ENCODE measurements around the gene ZNF784.
"Not testable (repeated sequence)": the region's sequence is repeated elsewhere in the genome, so short reads cannot be mapped to it uniquely, and the experiment has no call there.

ZNF784 gene

GRCh38 chr19:55578761-55579747 lies 45.3 kb downstream of the ZNF784 start:
- no peak for TF ChIP-seq POLR2A (IDR thresholded peaks at IDR 0.05; ENCODE audit: low read depth, low read length)
- DNase-seq (ENCODE audit: insufficient read length, low spot score) (no peak), FAIRE-seq (no peak)

GRCh38 chr19:55578031-55578760 lies 46.2 kb downstream of the ZNF784 start:
- FAIRE-seq (no peak), DNase-seq (ENCODE audit: insufficient read length, low spot score) (no peak)
- TF ChIP-seq POLR2A (IDR thresholded peaks at IDR 0.05; ENCODE audit: low read depth, low read length), result no peak

- DNase-seq (ENCODE audit: insufficient read length, low spot score) (no peak), FAIRE-seq (no peak)
- no peak for TF ChIP-seq POLR2A (IDR thresholded peaks at IDR 0.05; ENCODE audit: low read depth, low read length)
Observed at GRCh38 chr19:55576746-55577145, 47.6 kb downstream of the ZNF784 start.

- FAIRE-seq; DNase-seq (ENCODE audit: insufficient read length, low spot score): not testable (repeated sequence)
Observed at GRCh38 chr19:55573929-55574328, 50.4 kb downstream of the ZNF784 start.
